ENCODE data around the gene DNAJC12.
"Not testable (repeated sequence)": the region's sequence is repeated elsewhere in the genome, so short reads cannot be mapped to it uniquely, and the experiment has no call there.

The DNAJC12 gene

GRCh38 chr10:67762567-67762966 lies 75.4 kb downstream of the DNAJC12 start:
- DNase-seq: not testable (repeated sequence)

DNA sequence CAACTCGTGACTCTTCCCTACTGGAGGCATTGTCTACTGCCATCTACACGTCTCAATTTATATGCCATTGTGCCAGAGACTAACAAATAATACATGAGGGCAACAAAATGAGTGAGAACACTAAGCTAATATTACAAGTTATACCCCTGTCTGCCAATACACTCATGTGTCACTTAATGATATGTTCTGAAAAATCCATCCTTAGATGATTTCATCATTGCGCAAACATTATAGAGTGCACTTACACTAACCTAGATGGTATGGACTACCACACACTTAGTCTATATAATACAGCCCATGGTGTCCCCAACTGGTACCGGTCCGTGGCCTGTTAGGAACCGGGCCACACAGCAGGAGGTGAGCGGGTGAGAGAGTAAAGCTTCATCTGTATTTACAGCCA lies 77.7 kb downstream of the DNAJC12 start:
- no peak for DNase-seq

Measured in C1 segment of cervical spinal cord (tissue), 14 donors.